NB4 (cell line): Measurements from ENCODE around the gene CYP46A1.

ENCODE experiments used
- DNase-seq: peaks from one replicate; pipeline ENCODE4 v3.0.0; 2010; ENCODE audit warnings: low read depth
- H3K4me3 ChIP-seq: one replicate; pipeline ENCODE4 v1.5.1; 2011; ENCODE audit warnings: mild to moderate bottlenecking, low read depth, low read length, moderate library complexity
- CTCF ChIP-seq: IDR thresholded peaks from one replicate; pipeline ENCODE4 v1.5.1; 2012; ENCODE audit warnings: low read depth, low read length
- MYC ChIP-seq: IDR thresholded peaks from 2 replicates; pipeline ENCODE4 v1.6.1; 2011; ENCODE audit warnings: low read depth, low read length
- POLR2A ChIP-seq: IDR thresholded peaks from 2 replicates; pipeline ENCODE4 v1.6.1; 2011; ENCODE audit warnings: mild to moderate bottlenecking; ENCODE audit not compliant: insufficient read length; ENCODE audit errors: extremely low read depth
- TF ChIP-seq, protein P1 (sequence below): IDR thresholded peaks from 2 replicates; pipeline ENCODE4 v1.6.1; 2011; ENCODE audit warnings: low read depth, low read length

The CYP46A1 gene

DNA sequence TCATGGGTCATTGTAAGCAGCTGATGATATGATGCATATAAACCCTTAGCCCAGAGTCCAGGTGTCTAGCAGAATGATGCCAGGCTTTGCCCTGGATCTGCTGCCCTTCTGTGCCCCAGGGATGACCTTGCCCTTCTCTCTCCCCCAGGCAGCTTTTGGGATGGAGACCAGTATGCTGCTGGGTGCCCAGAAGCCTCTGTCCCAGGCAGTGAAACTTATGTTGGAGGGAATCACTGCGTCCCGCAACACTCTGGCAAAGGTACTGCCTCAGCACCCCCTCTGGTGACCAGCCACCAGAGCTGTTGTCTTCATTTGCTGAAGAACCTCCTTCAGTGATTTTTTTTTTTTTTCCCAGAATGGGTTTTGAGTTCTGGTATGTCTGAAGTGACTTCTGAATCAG, 23.3 kb downstream of the CYP46A1 start:
- DNase-seq, result no peak
- no peak for TF ChIP-seq CTCF
- TF ChIP-seq, protein P1, sequence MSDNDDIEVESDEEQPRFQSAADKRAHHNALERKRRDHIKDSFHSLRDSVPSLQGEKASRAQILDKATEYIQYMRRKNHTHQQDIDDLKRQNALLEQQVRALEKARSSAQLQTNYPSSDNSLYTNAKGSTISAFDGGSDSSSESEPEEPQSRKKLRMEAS, result no peak
- no peak for TF ChIP-seq MYC
- H3K4me3 ChIP-seq, result no peak overlapping the region

- H3K4me3 ChIP-seq, result no peak overlapping the region
- TF ChIP-seq, protein P1, result no peak
- no peak for TF ChIP-seq MYC
- TF ChIP-seq POLR2A, result no peak
- no peak for TF ChIP-seq CTCF
- no peak for DNase-seq
Measured at GRCh38 chr14:99707921-99708320, 23.8 kb downstream of the CYP46A1 start.

- DNase-seq, result no peak
- TF ChIP-seq, protein P1, result no peak
- H3K4me3 ChIP-seq, result no peak overlapping the region
Measured at GRCh38 chr14:99708449-99708848, 24.4 kb downstream of the CYP46A1 start.

DNA sequence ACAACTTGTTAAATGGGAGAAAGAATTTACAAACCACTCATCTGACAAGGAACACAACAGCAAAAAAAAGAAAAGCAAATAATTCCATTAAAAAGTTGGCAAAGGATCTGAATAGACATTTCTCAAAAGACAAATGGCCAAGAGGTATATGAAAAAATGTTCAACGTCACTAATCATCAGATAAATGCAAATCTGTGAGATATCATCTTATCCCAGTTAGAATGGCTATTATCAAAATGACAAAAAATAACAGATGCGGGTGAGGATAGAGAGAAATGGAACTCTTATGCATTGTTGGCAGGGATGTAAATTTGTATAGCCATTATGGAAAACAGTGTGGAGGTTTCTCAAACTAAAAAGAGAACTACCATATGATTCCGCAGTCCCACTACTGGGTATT, 29.9 kb downstream of the CYP46A1 start:
- H3K4me3 ChIP-seq, result no peak overlapping the region
- TF ChIP-seq CTCF, result no peak
- no peak for TF ChIP-seq MYC
- TF ChIP-seq, protein P1, result no peak
- TF ChIP-seq POLR2A, result no peak
- DNase-seq, result no peak

DNA sequence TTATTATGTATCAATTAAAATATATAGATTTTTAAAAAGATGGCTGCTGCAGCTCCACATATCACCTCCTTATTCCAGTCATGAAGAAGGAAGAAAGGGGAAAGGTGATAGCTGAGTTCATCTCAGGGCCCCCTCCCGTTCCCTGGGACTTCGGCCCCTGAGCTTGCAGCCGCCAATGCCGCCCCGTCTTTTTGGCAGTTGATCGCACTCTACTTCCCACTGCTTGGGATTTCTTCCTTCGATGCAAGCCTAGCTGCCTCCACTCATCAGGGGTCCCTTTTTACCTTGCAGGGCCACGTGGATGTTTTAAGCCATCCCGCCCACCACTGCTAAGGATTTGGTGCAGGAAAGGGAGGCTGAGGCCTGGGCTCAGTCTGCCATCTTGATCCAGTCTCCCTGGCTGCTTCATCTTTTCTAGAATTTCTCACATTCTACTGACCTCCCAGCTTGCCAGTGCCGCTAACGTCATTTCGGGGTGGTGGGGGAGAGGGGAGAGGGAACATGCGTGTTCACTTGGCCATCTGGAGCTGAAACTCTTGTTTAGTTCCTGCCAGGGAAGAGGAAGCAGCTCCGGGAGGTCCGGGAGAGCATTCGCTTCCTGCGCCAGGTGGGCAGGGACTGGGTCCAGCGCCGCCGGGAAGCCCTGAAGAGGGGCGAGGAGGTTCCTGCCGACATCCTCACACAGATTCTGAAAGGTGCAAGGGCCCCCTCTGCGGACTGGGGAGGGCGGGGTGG, 31.3 kb downstream of the CYP46A1 start:
- no peak overlapping the region for H3K4me3 ChIP-seq
- no peak for TF ChIP-seq CTCF
- TF ChIP-seq, protein P1, result no peak
- no peak for TF ChIP-seq MYC
- TF ChIP-seq POLR2A, result no peak
- no peak for DNase-seq

- TF ChIP-seq, protein P1, result no peak
- TF ChIP-seq POLR2A (no peak), CTCF (no peak)
- no peak for DNase-seq
- no peak overlapping the region for H3K4me3 ChIP-seq
Measured at GRCh38 chr14:99716091-99716849, 32.2 kb downstream of the CYP46A1 start.
